NCI-H2171 (cell line): ENCODE measurements around the gene MINAR1.

Source experiments
- DNase-seq: peaks from one replicate; lab custom pipeline; 2025; lab: John Stamatoyannopoulos, UW

MINAR1 gene

GRCh38 chr15:79463781-79464270, 31.7 kb downstream of the MINAR1 start:
- no peak for DNase-seq

- no peak for DNase-seq
Measured at GRCh38 chr15:79466488-79466887, 34.4 kb downstream of the MINAR1 start.

- DNase-seq: no peak
Measured at GRCh38 chr15:79467865-79468586, 35.9 kb downstream of the MINAR1 start.

- no peak for DNase-seq
Measured at GRCh38 chr15:79472446-79472845, 40.3 kb downstream of the MINAR1 start.

- no peak for DNase-seq
Measured at GRCh38 chr15:79474252-79474651, 42.1 kb downstream of the MINAR1 start.

GRCh38 chr15:79475306-79475705, 43.2 kb downstream of the MINAR1 start:
- DNase-seq: no peak

- DNase-seq: no peak
Measured at GRCh38 chr15:79478108-79478507, 46.0 kb downstream of the MINAR1 start.

- no peak for DNase-seq
Measured at GRCh38 chr15:79479616-79480015, 47.5 kb downstream of the MINAR1 start.

- no peak for DNase-seq
Measured at GRCh38 chr15:79481793-79482192, 49.7 kb downstream of the MINAR1 start.
